Body of pancreas (tissue), 4 donors: ENCODE measurements around the gene NAMPT.
"Not testable (repeated sequence)": the region's sequence is repeated elsewhere in the genome, so short reads cannot be mapped to it uniquely, and the experiment has no call there.

Experiments
- CTCF ChIP-seq, 7 experiments: fragments of 450-650 bp in 4 of 7; fragments of 200-600 bp in 3 of 7; sonication (generic) in 3 of 7; IDR thresholded peaks; one replicate each; pipeline ENCODE4 v1.5.1; 2016 to 2019; ENCODE audit warnings: antibody characterized with exemption in 7 of 7
- POLR2A ChIP-seq, 3 donors: fragments of 450-650 bp; IDR thresholded peaks; one replicate each; pipeline ENCODE4 v1.6.1; 2016; ENCODE audit warnings: antibody characterized with exemption in 3 of 3, mild to moderate bottlenecking in 2 of 3

DNA sequence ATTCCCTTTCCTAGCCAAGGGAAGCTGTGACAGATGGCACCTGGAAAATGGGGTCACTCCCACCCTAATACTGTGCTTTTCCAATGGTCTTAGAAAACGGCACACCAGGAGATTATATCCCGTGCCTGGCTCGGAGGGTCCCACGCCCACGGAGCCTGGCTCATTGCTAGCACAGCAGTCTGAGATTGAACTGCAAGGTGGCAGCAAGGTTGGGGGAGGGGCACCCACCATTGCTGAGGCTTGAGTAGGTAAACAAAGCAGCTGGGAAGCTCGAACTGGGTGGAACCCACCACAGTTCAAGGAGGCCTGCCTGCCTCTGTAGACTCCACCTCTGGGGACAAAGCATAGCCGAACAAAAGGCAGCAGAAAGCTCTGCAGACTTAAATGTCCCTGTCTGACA lies 75.8 kb downstream of the NAMPT start:
- TF ChIP-seq CTCF, POLR2A (IDR thresholded peaks at IDR 0.05): not testable (repeated sequence)
